Caco-2 (cell line): ENCODE results near the gene SRI. TPM values are rescaled to one million over a fixed set of nuclear protein-coding genes. Genes with fewer than 3 reads are reported as not detected.
"Not testable (repeated sequence)": the region's sequence is repeated elsewhere in the genome, so short reads cannot be mapped to it uniquely, and the experiment has no call there.

Experiments
- BruUV-seq: library from RNA; stranded (reverse); fragments of 400-500 nt; replicated peaks from 2 replicates; lab custom pipeline; 2021; lab: Mats Ljungman, UMichigan
- CTCF ChIA-PET: fragments of 300-600 bp; sonication (Branson Sonifier 250); formaldehyde crosslinking; loops from one replicate; lab custom pipeline; 2022; ENCODE audit warnings: antibody characterized with exemption; lab: Charles Lee
- POLR2A ChIA-PET: fragments of 300-600 bp; sonication (Branson Sonifier 250); formaldehyde crosslinking; loops from one replicate; lab custom pipeline; 2022; ENCODE audit warnings: antibody characterized with exemption; lab: Charles Lee
- DNase-seq, 2 experiments: peaks; one replicate each; pipeline versions ENCODE4 v3.0.0 to v3.0.0-alpha.2; 2020 to 2022
- H3K27me3 ChIP-seq: replicated peaks from 2 replicates; pipeline ENCODE4 v1.6.0; 2011; ENCODE audit warnings: low read length; ENCODE audit not compliant: control insufficient read depth, insufficient read depth
- H3K36me3 ChIP-seq: 2 replicates; pipeline ENCODE4 v1.5.1; 2011; ENCODE audit warnings: low read length; ENCODE audit not compliant: control insufficient read depth, insufficient read depth
- H3K4me1 ChIP-seq: fragments of 250-450 bp; sonication (Bioruptor Pico); 2 replicates; pipeline ENCODE4 v1.5.1; 2020; ENCODE audit warnings: mild to moderate bottlenecking
- H3K4me3 ChIP-seq: 2 replicates; pipeline ENCODE4 v1.5.1; 2011; ENCODE audit warnings: low read depth, mild to moderate bottlenecking, control low read depth, low read length
- H3K9me3 ChIP-seq: fragments of 250-450 bp; sonication (Bioruptor Pico); 2 replicates; pipeline ENCODE4 v1.5.1; 2020; ENCODE audit warnings: mild to moderate bottlenecking, moderate library complexity
- H3K27ac Mint-ChIP-seq: one replicate; pipeline ENCODE4 v1.8.0; 2022; ENCODE audit warnings: mixed read lengths; ENCODE audit not compliant: unreplicated experiment
- H3K27me3 Mint-ChIP-seq: one replicate; pipeline ENCODE4 v1.8.0; 2022; ENCODE audit warnings: mixed read lengths; ENCODE audit not compliant: insufficient read depth, unreplicated experiment
- H3K36me3 Mint-ChIP-seq: one replicate; pipeline ENCODE4 v1.8.0; 2022; ENCODE audit warnings: mild to moderate bottlenecking, mixed read lengths; ENCODE audit not compliant: insufficient read depth, unreplicated experiment
- H3K4me1 Mint-ChIP-seq: one replicate; pipeline ENCODE4 v1.8.0; 2022; ENCODE audit warnings: low read depth, mixed read lengths; ENCODE audit not compliant: unreplicated experiment
- H3K4me3 Mint-ChIP-seq: one replicate; pipeline ENCODE4 v1.8.0; 2022; ENCODE audit warnings: mild to moderate bottlenecking, moderate library complexity, mixed read lengths; ENCODE audit not compliant: unreplicated experiment
- H3K9me3 Mint-ChIP-seq: one replicate; pipeline ENCODE4 v1.8.0; 2022; ENCODE audit warnings: mixed read lengths; ENCODE audit not compliant: unreplicated experiment
- intact Hi-C: fragments of 100-400 bp; cut with micrococcal nuclease; formaldehyde crosslinking; loops from one replicate; pipeline ENCODE4 v1.10.0; 2022; ENCODE audit not compliant: unreplicated experiment
- total RNA-seq: library from RNA; stranded (reverse); gene quantifications from 2 replicates; pipeline ENCODE4 v1.2.3, GENCODE V29; 2022
- TF ChIP-seq, protein P1 (sequence below), 2 experiments: fragments of 200-600 bp in 1 of 2; IDR thresholded peaks; 1 replicate in 1 of 2; 2 replicates in 1 of 2; pipeline versions ENCODE4 v1.5.1 to v1.8.0; 2011 to 2022; ENCODE audit warnings: antibody characterized with exemption in 1 of 2, control low read depth in 1 of 2, inconsistent platforms in 1 of 2, low read depth in 1 of 2, low read length in 1 of 2, mild to moderate bottlenecking in 1 of 2, moderate library complexity in 1 of 2; ENCODE audit not compliant: insufficient read depth in 1 of 2, severe bottlenecking in 1 of 2, unreplicated experiment in 1 of 2

Gene SRI
- total RNA-seq, 1 experiment from 2014 or later, result 103 TPM

DNA sequence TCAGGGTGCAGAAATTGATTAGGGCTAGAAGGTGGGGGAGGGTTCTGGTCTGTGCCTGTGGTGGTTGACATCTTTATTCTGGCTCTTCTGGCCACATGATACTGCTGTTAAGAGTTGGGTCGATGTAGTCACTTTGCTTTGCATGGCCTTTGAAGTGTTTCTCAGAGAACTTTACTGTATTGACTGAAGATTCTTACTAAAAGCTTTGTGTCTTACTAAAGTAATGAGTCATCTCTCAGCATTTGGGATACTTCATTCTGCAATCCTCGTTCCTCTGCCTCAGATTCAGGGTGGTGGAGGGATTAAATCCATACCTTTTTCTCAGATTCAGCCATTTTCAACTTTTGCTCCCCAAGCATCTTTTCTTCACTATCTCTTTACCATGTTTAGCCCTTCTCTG, 48.2 kb upstream of the SRI start:
- no peak overlapping the region for H3K27ac Mint-ChIP-seq
- no peaks in the 10 kb centered on the region for H3K4me1 Mint-ChIP-seq
- Histone ChIP-seq H3K4me1 (no peaks in the 10 kb centered on the region), H3K27me3 (no peaks in the 10 kb centered on the region), H3K36me3 (no peaks in the 10 kb centered on the region), H3K9me3 (no peaks in the 10 kb centered on the region), H3K4me3 (no peak overlapping the region)
- BruUV-seq, result no TSS peak
- ChIA-PET CTCF (no interaction called here), POLR2A (no interaction called here)
- no peak for DNase-seq
- no peaks in the 10 kb centered on the region for H3K27me3 Mint-ChIP-seq
- intact Hi-C loops, result no loop called here
- H3K36me3 Mint-ChIP-seq, result no peaks in the 10 kb centered on the region
- H3K9me3 Mint-ChIP-seq, result peaks cover 12% of the 10 kb centered on the region
- H3K4me3 Mint-ChIP-seq, result no peak overlapping the region
- TF ChIP-seq, protein P1, sequence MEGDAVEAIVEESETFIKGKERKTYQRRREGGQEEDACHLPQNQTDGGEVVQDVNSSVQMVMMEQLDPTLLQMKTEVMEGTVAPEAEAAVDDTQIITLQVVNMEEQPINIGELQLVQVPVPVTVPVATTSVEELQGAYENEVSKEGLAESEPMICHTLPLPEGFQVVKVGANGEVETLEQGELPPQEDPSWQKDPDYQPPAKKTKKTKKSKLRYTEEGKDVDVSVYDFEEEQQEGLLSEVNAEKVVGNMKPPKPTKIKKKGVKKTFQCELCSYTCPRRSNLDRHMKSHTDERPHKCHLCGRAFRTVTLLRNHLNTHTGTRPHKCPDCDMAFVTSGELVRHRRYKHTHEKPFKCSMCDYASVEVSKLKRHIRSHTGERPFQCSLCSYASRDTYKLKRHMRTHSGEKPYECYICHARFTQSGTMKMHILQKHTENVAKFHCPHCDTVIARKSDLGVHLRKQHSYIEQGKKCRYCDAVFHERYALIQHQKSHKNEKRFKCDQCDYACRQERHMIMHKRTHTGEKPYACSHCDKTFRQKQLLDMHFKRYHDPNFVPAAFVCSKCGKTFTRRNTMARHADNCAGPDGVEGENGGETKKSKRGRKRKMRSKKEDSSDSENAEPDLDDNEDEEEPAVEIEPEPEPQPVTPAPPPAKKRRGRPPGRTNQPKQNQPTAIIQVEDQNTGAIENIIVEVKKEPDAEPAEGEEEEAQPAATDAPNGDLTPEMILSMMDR (IDR thresholded peaks at IDR 0.05; ENCODE audit: insufficient read depth in 1 of 2, low read depth in 1 of 2, low read length in 1 of 2, severe bottlenecking in 1 of 2, unreplicated experiment in 1 of 2), result no peak

DNA sequence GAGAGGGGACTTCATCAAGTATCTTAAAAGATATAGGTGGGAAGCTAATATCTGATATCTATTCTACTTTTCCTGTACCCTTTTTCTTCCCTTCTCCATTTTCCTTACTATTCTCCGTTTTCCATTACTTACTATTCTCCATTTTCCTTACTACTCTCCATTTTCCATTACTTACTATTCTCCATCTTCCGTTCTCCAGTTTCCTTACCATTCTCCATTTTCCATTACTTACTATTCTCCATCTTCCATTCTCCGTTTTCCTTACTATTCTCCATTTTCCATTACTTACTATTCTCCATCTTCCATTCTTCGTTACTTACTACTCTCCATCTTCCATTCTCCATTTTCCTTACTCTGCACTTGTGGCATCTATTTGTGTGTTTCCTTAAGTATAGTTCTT, 47.6 kb upstream of the SRI start:
- TF ChIP-seq, protein P1 (IDR thresholded peaks at IDR 0.05; ENCODE audit: insufficient read depth in 1 of 2, low read depth in 1 of 2, low read length in 1 of 2, severe bottlenecking in 1 of 2, unreplicated experiment in 1 of 2), result no peak
- Mint-ChIP-seq H3K4me3 (no peak overlapping the region), H3K4me1 (no peaks in the 10 kb centered on the region), H3K36me3 (no peaks in the 10 kb centered on the region), H3K27ac (no peak overlapping the region), H3K9me3 (peaks cover 12% of the 10 kb centered on the region), H3K27me3 (no peaks in the 10 kb centered on the region)
- no peaks in the 10 kb centered on the region for H3K4me1 ChIP-seq
- no peaks in the 10 kb centered on the region for H3K27me3 ChIP-seq
- POLR2A ChIA-PET, result no interaction called here
- no peaks in the 10 kb centered on the region for H3K36me3 ChIP-seq
- no peak overlapping the region for H3K4me3 ChIP-seq
- no peaks in the 10 kb centered on the region for H3K9me3 ChIP-seq
- BruUV-seq, result no TSS peak
- intact Hi-C loops, result no loop called here
- CTCF ChIA-PET, result no interaction called here
- DNase-seq, result no peak

DNA sequence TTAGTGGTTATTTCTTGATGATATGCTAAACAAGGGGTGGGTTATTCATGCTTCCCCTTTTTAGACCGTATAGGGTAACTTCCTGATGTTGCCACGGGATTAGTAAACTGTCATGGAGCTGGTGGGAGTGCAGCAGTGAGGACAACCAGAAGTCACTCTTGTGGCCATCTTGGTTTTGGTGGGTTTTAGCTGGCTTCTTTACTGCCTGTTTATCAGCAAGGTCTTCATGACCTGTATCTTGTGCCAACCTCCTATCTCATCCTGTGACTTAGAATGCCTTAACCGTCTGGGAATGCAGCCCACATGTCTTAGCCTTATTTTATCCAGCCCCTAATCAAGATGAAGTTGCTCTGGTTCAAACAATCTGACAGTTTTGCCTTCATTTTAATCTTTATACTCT, 45.1 kb upstream of the SRI start:
- H3K27ac Mint-ChIP-seq, H3K27me3 Mint-ChIP-seq, H3K9me3 ChIP-seq, H3K36me3 ChIP-seq, DNase-seq, H3K4me3 Mint-ChIP-seq, H3K4me1 ChIP-seq, H3K4me3 ChIP-seq, BruUV-seq, H3K4me1 Mint-ChIP-seq, intact Hi-C loops, CTCF ChIA-PET, H3K27me3 ChIP-seq, POLR2A ChIA-PET, H3K36me3 Mint-ChIP-seq: not testable (repeated sequence)
- peaks cover 12% of the 10 kb centered on the region for H3K9me3 Mint-ChIP-seq

DNA sequence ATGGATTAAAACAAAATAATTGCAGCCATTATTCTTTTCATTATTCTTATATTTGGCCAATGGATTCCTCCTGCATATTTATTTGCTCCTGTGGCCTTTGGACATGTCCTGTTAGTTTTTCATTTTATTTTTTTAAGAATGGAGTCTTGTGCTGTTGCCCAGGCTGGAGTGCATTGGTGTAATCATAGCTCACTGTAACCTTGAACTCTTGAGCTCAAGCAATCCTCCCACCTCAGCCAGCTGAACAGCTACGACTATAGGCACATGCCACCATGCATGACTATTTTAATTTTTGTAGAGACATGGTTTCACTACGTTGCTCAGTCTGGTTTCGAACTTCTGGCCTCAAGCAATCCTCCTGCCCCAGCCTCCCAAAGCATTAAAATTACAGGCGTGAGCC, 42.7 kb upstream of the SRI start:
- Mint-ChIP-seq H3K4me3 (no peak overlapping the region), H3K27ac (no peak overlapping the region), H3K9me3 (peaks cover 6% of the 10 kb centered on the region), H3K36me3 (no peaks in the 10 kb centered on the region), H3K27me3 (peaks cover 4% of the 10 kb centered on the region), H3K4me1 (no peaks in the 10 kb centered on the region)
- no TSS peak for BruUV-seq
- TF ChIP-seq, protein P1 (IDR thresholded peaks at IDR 0.05; ENCODE audit: insufficient read depth in 1 of 2, low read depth in 1 of 2, low read length in 1 of 2, severe bottlenecking in 1 of 2, unreplicated experiment in 1 of 2), result no peak
- Histone ChIP-seq H3K9me3 (no peaks in the 10 kb centered on the region), H3K36me3 (no peaks in the 10 kb centered on the region), H3K4me1 (no peaks in the 10 kb centered on the region), H3K27me3 (no peaks in the 10 kb centered on the region), H3K4me3 (no peak overlapping the region)
- ChIA-PET POLR2A (no interaction called here), CTCF (no interaction called here)
- no peak for DNase-seq
- intact Hi-C loops, result no loop called here
